SH-SY5Y (cell line): ENCODE data around the gene PTCRA.

ENCODE experiments used
- GATA2 ChIP-seq: IDR thresholded peaks from 2 replicates; pipeline ENCODE4 v1.6.1; 2011; ENCODE audit warnings: mild to moderate bottlenecking, low read depth, low read length
- GATA3 ChIP-seq: IDR thresholded peaks from 2 replicates; pipeline ENCODE4 v1.6.1; 2011; ENCODE audit warnings: low read depth, mild to moderate bottlenecking, low read length, moderate library complexity

- no peak for TF ChIP-seq GATA2
- no peak for TF ChIP-seq GATA3
These were observed 21.9 kb downstream of the PTCRA start for GRCh38 chr6:42937548-42938427.
